ENCODE results near the gene PKN1. TPM values are rescaled to one million over a fixed set of nuclear protein-coding genes. Genes with fewer than 3 reads are reported as not detected.
A peak's percentile ranks its signal among the peaks of the same experiment; 100 is the strongest.

The PKN1 gene
- total and polyA plus RNA-seq, 2 experiments from 2014 or later, result 109 to 147 TPM

- no peaks in the 10 kb centered on the region for H3K27me3 ChIP-seq
- H3K4me1 ChIP-seq (ENCODE audit: low read depth), result no peaks in the 10 kb centered on the region
- TF ChIP-seq CTCF (IDR thresholded peaks at IDR 0.05; ENCODE audit: low read depth, low read length), result no peak
- no peak for DNase-seq (ENCODE audit: low read depth in 1 of 2, low spot score in 1 of 2)
- peaks cover 7% of the 10 kb centered on the region for H3K36me3 ChIP-seq
- H3K4me3 ChIP-seq, result no peak overlapping the region
- H3K27ac ChIP-seq, result no peak overlapping the region
- no peaks in the 10 kb centered on the region for H3K9me3 ChIP-seq (ENCODE audit: low read depth)
Measured at GRCh38 chr19:14471436-14472187, 38.5 kb downstream of the PKN1 start.

DNA sequence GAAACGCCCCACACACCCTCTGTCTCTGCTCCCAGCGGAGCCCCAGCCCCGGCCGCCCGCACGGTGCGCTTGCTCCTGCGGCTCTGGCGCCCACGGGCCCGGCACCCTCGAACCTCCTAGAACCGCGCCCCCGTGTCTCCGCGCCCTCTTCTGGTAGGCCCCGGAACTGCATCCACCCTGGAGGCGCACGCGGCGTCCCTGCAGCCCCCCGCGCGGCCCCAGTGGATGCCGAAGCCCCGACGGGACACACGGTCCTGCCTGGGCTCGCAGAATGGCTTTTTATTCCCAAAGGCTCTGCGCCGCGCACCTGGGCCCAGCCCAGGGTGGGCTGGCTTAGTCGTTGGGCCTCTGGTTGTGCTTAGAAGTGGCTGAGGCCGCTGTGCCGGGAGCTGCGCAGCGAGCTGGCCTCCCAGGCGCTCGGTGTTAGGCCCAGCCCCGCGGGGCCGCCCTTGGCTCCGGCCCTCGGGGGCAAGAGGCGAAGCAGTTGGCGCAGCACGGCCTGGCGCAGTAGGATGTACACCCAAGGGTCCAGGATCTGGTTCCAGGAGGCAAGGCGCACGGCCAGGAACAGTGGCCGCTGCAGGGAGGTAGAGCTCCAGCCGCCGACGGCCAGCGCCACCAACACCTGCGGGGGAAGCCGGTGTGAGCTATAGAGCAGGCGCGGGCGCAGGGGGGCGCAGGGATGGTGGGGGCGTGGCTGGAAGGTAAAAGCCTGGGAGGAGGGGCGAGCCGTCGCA lies 39.3 kb downstream of the PKN1 start:
- TF ChIP-seq CTCF (IDR thresholded peaks at IDR 0.05; ENCODE audit: low read depth, low read length), result peak; percentile 92
- DNase-seq (ENCODE audit: low read depth in 1 of 2, low spot score in 1 of 2), result peak; percentile 68 to 79
- H3K9me3 ChIP-seq (ENCODE audit: low read depth), result no peaks in the 10 kb centered on the region
- peaks cover 7% of the 10 kb centered on the region for H3K36me3 ChIP-seq
- H3K4me3 ChIP-seq, result peak overlapping the region; percentile 14
- no peaks in the 10 kb centered on the region for H3K27me3 ChIP-seq
- no peak overlapping the region for H3K27ac ChIP-seq
- no peaks in the 10 kb centered on the region for H3K4me1 ChIP-seq (ENCODE audit: low read depth)

- Histone ChIP-seq H3K4me3 (no peak overlapping the region), H3K36me3 (peaks cover 1% of the 10 kb centered on the region)
- peak in 1 of 2 donors; percentile 39 for DNase-seq (ENCODE audit: low read depth in 1 of 2, low spot score in 1 of 2)
Measured at GRCh38 chr19:14473073-14473977, 40.2 kb downstream of the PKN1 start.

DNA sequence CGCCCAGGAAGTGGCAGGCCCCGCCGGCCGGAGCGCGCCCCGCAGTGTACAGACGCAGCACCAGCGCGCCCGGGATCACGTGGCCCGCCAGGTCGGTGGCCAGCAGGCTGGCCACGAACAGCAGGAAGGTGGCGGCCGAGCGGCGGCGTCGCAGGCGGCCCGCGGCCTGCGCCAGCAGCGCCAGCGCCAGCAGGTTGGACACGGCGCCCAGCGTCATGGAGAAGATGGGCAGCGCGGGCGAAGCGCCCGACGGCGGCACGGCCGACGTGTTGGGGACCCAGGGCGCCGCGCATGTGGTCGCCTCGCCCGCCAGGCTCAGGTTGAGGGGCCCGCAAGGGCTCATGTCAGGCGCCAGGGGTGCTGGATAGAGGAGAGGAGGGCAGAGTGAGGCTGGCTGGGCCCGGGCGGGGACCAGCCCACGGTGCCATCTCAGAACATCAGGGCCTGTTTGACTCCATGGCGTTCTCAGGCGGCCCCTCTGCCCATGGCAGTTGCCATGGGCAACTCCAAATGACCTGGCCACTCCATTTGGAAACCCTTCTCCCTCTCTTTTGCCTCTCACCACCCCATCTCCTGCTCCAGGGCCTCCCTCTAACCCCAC lies 41.0 kb downstream of the PKN1 start:
- Histone ChIP-seq H3K36me3 (no peaks in the 10 kb centered on the region), H3K27ac (no peak overlapping the region), H3K9me3 (ENCODE audit: low read depth) (no peaks in the 10 kb centered on the region), H3K4me1 (ENCODE audit: low read depth) (no peaks in the 10 kb centered on the region), H3K4me3 (no peak overlapping the region), H3K27me3 (no peaks in the 10 kb centered on the region)
- no peak for TF ChIP-seq CTCF (IDR thresholded peaks at IDR 0.05; ENCODE audit: low read depth, low read length)
- peak in 1 of 2 donors; percentile 38 for DNase-seq (ENCODE audit: low read depth in 1 of 2, low spot score in 1 of 2)

More at GRCh38 chr19:14473073-14473977, 40.2 kb downstream of the PKN1 start:
- Histone ChIP-seq H3K4me1 (ENCODE audit: low read depth) (no peaks in the 10 kb centered on the region), H3K27ac (no peak overlapping the region), H3K9me3 (ENCODE audit: low read depth) (no peaks in the 10 kb centered on the region), H3K27me3 (no peaks in the 10 kb centered on the region)
- no peak for TF ChIP-seq CTCF (IDR thresholded peaks at IDR 0.05; ENCODE audit: low read depth, low read length)

GRCh38 chr19:14474827-14475226 lies 41.7 kb downstream of the PKN1 start:
- TF ChIP-seq CTCF (IDR thresholded peaks at IDR 0.05; ENCODE audit: low read depth, low read length), result no peak
- no peaks in the 10 kb centered on the region for H3K27me3 ChIP-seq
- no peaks in the 10 kb centered on the region for H3K4me1 ChIP-seq (ENCODE audit: low read depth)
- no peak overlapping the region for H3K4me3 ChIP-seq
- no peak for DNase-seq (ENCODE audit: low read depth in 1 of 2, low spot score in 1 of 2)
- H3K27ac ChIP-seq, result no peak overlapping the region
- no peaks in the 10 kb centered on the region for H3K9me3 ChIP-seq (ENCODE audit: low read depth)
- H3K36me3 ChIP-seq, result no peaks in the 10 kb centered on the region
